K562 (cell line): Measurements from ENCODE around the gene SLC30A9. TPM values are rescaled to one million over a fixed set of nuclear protein-coding genes. Genes with fewer than 3 reads are reported as not detected.

Experiments
- ATAC-seq: fragments of 200-7000 bp; cut with Tn5 transposase; 3 replicates; pipeline ENCODE4 v1.9.1; 2020; ENCODE audit warnings: moderate library complexity
- BruUV-seq: library from RNA; stranded (reverse); fragments of 400-500 nt; replicated peaks from 2 replicates; lab custom pipeline; 2021; lab: Mats Ljungman, UMichigan
- CTCF ChIA-PET: fragments of 300-600 bp; formaldehyde crosslinking; extraction: SDS; loops from one replicate; lab custom pipeline; 2021; ENCODE audit warnings: low intra/inter-chr PET ratio; lab: Yijun Ruan, JAX
- POLR2A ChIA-PET: fragments of 300-600, 350-650 bp; sonication (Branson Sonifier 250); formaldehyde crosslinking; extraction: SDS; loops from one replicate; lab custom pipeline; 2021; ENCODE audit warnings: antibody characterized with exemption, inconsistent platforms; lab: Yijun Ruan, JAX
- DNase-seq, 4 experiments: peaks; one replicate each; pipeline versions ENCODE4 v3.0.0 to v3.0.0-alpha.2; 2011 to 2018; ENCODE audit warnings: low spot score in 3 of 4, mixed read lengths in 3 of 4; ENCODE audit errors: extremely low read depth in 1 of 4
- FAIRE-seq: peaks from 2 replicates; lab custom pipeline; 2011; peaks lifted over from hg19 to GRCh38; lab: Jason Lieb, UNC
- H2AFZ ChIP-seq: 2 replicates; pipeline ENCODE4 v1.6.0; 2011; ENCODE audit warnings: low read depth, low read length, control low read depth, inconsistent platforms
- H3K27ac ChIP-seq: fragments of 200-600 bp; 3 replicates; pipeline ENCODE4 v1.8.0; 2011; ENCODE audit warnings: low read depth, mild to moderate bottlenecking, control low read depth, inconsistent platforms, low read length, moderate library complexity, mixed read lengths; ENCODE audit errors: extremely low read depth
- H3K27me3 ChIP-seq, 2 experiments: fragments of 300-600 bp in 1 of 2; 2 replicates in 1 of 2; 3 replicates in 1 of 2; pipeline versions ENCODE4 v1.6.0 to v1.8.0; 2011; ENCODE audit warnings: inconsistent platforms in 2 of 2, low read length in 2 of 2, mild to moderate bottlenecking in 1 of 2, mixed read lengths in 1 of 2, moderate library complexity in 1 of 2; ENCODE audit not compliant: control insufficient read depth in 2 of 2, insufficient read depth in 2 of 2
- H3K36me3 ChIP-seq: fragments of 300-600 bp; 3 replicates; pipeline ENCODE4 v1.8.0; 2011; ENCODE audit warnings: mild to moderate bottlenecking, low read length, inconsistent platforms; ENCODE audit not compliant: control insufficient read depth, insufficient read depth
- H3K4me1 ChIP-seq, 2 experiments: fragments of 200-600 bp in 1 of 2; replicated peaks in 1 of 2; 2 replicates in 1 of 2; 3 replicates in 1 of 2; pipeline versions ENCODE4 v1.5.1 to v1.8.0; 2011; ENCODE audit warnings: inconsistent platforms in 2 of 2, low read length in 2 of 2, mild to moderate bottlenecking in 1 of 2, mixed read lengths in 1 of 2, moderate library complexity in 1 of 2; ENCODE audit not compliant: control insufficient read depth in 2 of 2, insufficient read depth in 2 of 2
- H3K4me2 ChIP-seq: 2 replicates; pipeline ENCODE4 v1.6.1; 2011; ENCODE audit warnings: low read length, control low read depth, inconsistent platforms, mixed read lengths; ENCODE audit not compliant: insufficient read depth
- H3K4me3 ChIP-seq: fragments of 200-600 bp; sonication (generic), shearing (Covaris generic); 2 replicates; pipeline ENCODE4 v1.5.1; 2016; ENCODE audit warnings: control low read depth, inconsistent platforms
- H3K79me2 ChIP-seq: fragments of 200-600 bp; 3 replicates; pipeline ENCODE4 v1.8.0; 2011; ENCODE audit warnings: low read length, inconsistent platforms; ENCODE audit not compliant: control insufficient read depth, insufficient read depth
- H3K9ac ChIP-seq, 2 experiments: 2 replicates each; pipeline versions ENCODE4 v1.6.0 to v1.6.1; 2011; ENCODE audit warnings: low read depth in 2 of 2, low read length in 2 of 2, control low read depth in 1 of 2, inconsistent platforms in 1 of 2, mild to moderate bottlenecking in 1 of 2, mixed read lengths in 1 of 2; ENCODE audit not compliant: insufficient read depth in 1 of 2
- H3K9me1 ChIP-seq: one replicate; pipeline ENCODE4 v1.6.0; 2011; ENCODE audit warnings: inconsistent platforms, mild to moderate bottlenecking, low read length, moderate library complexity; ENCODE audit not compliant: control insufficient read depth, insufficient read depth
- H3K9me3 ChIP-seq: replicated peaks from 2 replicates; pipeline ENCODE4 v1.5.1; 2011; ENCODE audit warnings: low read depth, low read length, inconsistent platforms; ENCODE audit not compliant: control insufficient read depth, insufficient read depth
- H4K20me1 ChIP-seq: replicated peaks from 2 replicates; pipeline ENCODE4 v1.6.1; 2011; ENCODE audit warnings: low read length, inconsistent platforms, mixed read lengths; ENCODE audit not compliant: control insufficient read depth, insufficient read depth
- C11orf30 ChIP-seq: fragments of 450-650 bp; IDR thresholded peaks from 2 replicates; pipeline ENCODE4 v1.6.1; 2016; ENCODE audit warnings: low read depth, mild to moderate bottlenecking
- DPF2 ChIP-seq: fragments of 450-650 bp; IDR thresholded peaks from 2 replicates; pipeline ENCODE4 v1.6.1; 2016
- LEF1 ChIP-seq: fragments of 450-650 bp; IDR thresholded peaks from 2 replicates; pipeline ENCODE4 v1.6.1; 2016; ENCODE audit warnings: mild to moderate bottlenecking
- NFE2L1 ChIP-seq: fragments of 450-650 bp; IDR thresholded peaks from 2 replicates; pipeline ENCODE4 v1.6.1; 2016; ENCODE audit warnings: missing genetic modification characterization, low read depth, mild to moderate bottlenecking, missing compliant biosample characterization, moderate library complexity, borderline replicate concordance
- NR2C1 ChIP-seq, 2 experiments: fragments of 450-650 bp; IDR thresholded peaks; 2 replicates each; pipeline ENCODE4 v1.6.1; 2017; ENCODE audit warnings: mild to moderate bottlenecking in 2 of 2, antibody characterized with exemption in 1 of 2, inconsistent platforms in 1 of 2, missing compliant biosample characterization in 1 of 2, missing genetic modification characterization in 1 of 2
- RAD21 ChIP-seq, 2 experiments: fragments of 250-450 bp in 1 of 2; fragments of 450-650 bp in 1 of 2; sonication (Bioruptor Pico) in 1 of 2; formaldehyde crosslinking in 1 of 2; IDR thresholded peaks in 1 of 2; conservative IDR thresholded peaks in 1 of 2; 2 replicates each; pipeline versions ENCODE4 v1.4.0 to v1.8.0; 2020 to 2022; ENCODE audit warnings: mild to moderate bottlenecking in 2 of 2, moderate library complexity in 1 of 2
- TFAM ChIP-seq: fragments of 250-450 bp; sonication (Bioruptor Pico); conservative IDR thresholded peaks from 2 replicates; pipeline ENCODE4 v1.5.0; 2021; ENCODE audit warnings: mild to moderate bottlenecking, moderate library complexity
- TRIM24 ChIP-seq, 2 experiments: fragments of 450-650 bp; IDR thresholded peaks; 2 replicates each; pipeline ENCODE4 v1.6.1; 2016
- ZNF24 ChIP-seq: fragments of 450-650 bp; IDR thresholded peaks from 2 replicates; pipeline ENCODE4 v1.6.1; 2016
- WGBS: fragments of 100-300 bp; shearing (Covaris generic); methylation state at CpG from one replicate; pipeline ENCODE4 v1.1.6; 2016; ENCODE audit warnings: low coverage, mixed read lengths; ENCODE audit not compliant: insufficient coverage; ENCODE audit errors: missing lambda C conversion rate; 5-methylcytosine and 5-hydroxymethylcytosine counted together
- in situ Hi-C: fragments of 300-500 bp; cut with MboI; formaldehyde crosslinking; loops from 4 replicates; pipeline ENCODE4 v1.15.0; 2018; ENCODE audit warnings: inconsistent platforms, mixed read lengths
- intact Hi-C: fragments of 100-400 bp; cut with micrococcal nuclease; formaldehyde crosslinking; loops from 2 replicates; pipeline ENCODE4 v1.14.2; 2022
- polyA plus RNA-seq, 8 experiments: library from polyadenylated mRNA; depleted of rRNA in 4 of 8; stranded (reverse) in 5 of 8; unstranded in 3 of 8; fragments of >200 nt; fragmentation: Nextera tagmentation in 2 of 8; fragmentation: Illumina TruSeq in 1 of 8; extraction: Ambion mirVana in 2 of 8; extraction: Trizol in 1 of 8; gene quantifications; 2 replicates each; pipeline versions ENCODE4 v1.2.1 to v1.2.3, GENCODE V29; 2011 to 2014; ENCODE audit warnings: inconsistent platforms in 1 of 8, missing spikeins in 1 of 8
- total RNA-seq, 7 experiments: library from RNA; depleted of rRNA in 6 of 7; stranded (reverse); fragments of >200 nt in 6 of 7; fragmentation: Illumina TruSeq in 2 of 7; extraction: Trizol in 2 of 7; gene quantifications; 2 replicates each; pipeline versions ENCODE4 v1.2.1 to v1.2.3, GENCODE V29; 2011 to 2021; ENCODE audit warnings: low replicate concordance in 1 of 7
- TF ChIP-seq, protein P1 (sequence below): IDR thresholded peaks from 2 replicates; pipeline ENCODE4 v1.6.1; 2012; ENCODE audit warnings: low read depth, low read length, improper control_type of control experiment, borderline replicate concordance
- TF ChIP-seq, protein P2 (sequence below): fragments of 250-450 bp; sonication (Bioruptor Pico); IDR thresholded peaks from 2 replicates; pipeline ENCODE4 v1.9.0; 2021; ENCODE audit warnings: mild to moderate bottlenecking
- TF ChIP-seq, protein P3 (sequence below): IDR thresholded peaks from 2 replicates; pipeline ENCODE4 v1.6.1; 2014; ENCODE audit warnings: antibody characterized with exemption
- TF ChIP-seq, protein P4 (sequence below): fragments of 450-650 bp; formaldehyde crosslinking; IDR thresholded peaks from 2 replicates; pipeline ENCODE4 v1.4.0; 2020; ENCODE audit warnings: mild to moderate bottlenecking, moderate library complexity
- TF ChIP-seq, protein P5 (sequence below): fragments of 450-650 bp; IDR thresholded peaks from 2 replicates; pipeline ENCODE4 v1.6.1; 2016

Gene SLC30A9
- total and polyA plus RNA-seq, 9 of the 15 experiments (the other 6 are each of a cell fraction or from before 2014, with no cell fraction given) = 14.7 to 73.5 (median 51.6) TPM

DNA sequence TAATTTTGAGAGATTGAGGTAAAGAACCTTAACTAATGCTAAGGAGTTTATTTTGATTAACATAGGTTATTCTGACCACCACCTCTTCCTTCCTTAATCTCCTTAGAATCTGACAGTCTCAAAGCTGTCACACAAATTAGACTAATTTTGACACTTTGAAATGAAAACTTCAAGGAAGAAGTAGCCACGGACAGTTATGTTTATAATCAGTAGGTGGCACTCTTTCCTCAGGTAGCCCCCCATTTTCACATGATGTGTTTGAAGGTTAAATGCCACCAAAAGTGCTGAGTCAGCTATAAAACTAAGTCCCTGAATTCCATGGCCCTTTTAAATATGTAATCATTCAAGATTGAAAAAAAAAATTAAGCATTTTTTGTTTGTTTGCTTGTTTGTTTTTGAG is 32.7 kb upstream of the SLC30A9 start:
- no peak overlapping the region for H3K4me3 ChIP-seq
- no peaks in the 10 kb centered on the region for H3K9me3 ChIP-seq
- DNase-seq (peak; percentile 38 to 63 (median 56)), ATAC-seq (peak; percentile 86), FAIRE-seq (peak; percentile 80)
- H3K9me1 ChIP-seq = no peaks in the 10 kb centered on the region
- peaks cover 38% of the 10 kb centered on the region for H3K36me3 ChIP-seq
- ChIA-PET POLR2A (interaction anchor here (0.6 to 0.8 kb wide), 2 partner anchors 13 to 530 kb away, joined by 3 read pairs; no protein-coding TSS in a partner anchor), CTCF (interaction anchor here (0.6 to 1.3 kb wide), 4 partner anchors 265 to 907 kb away, joined by 3 to 5 read pairs (median 4); no protein-coding TSS in a partner anchor)
- H3K27ac ChIP-seq = no peak overlapping the region
- intact Hi-C loops (loop anchor here (1.0 to 10.0 kb wide), 2 partner anchors 263 to 323 kb away; no protein-coding TSS in a partner anchor), in situ Hi-C loops (loop anchor here (25.0 kb wide), 1 partner anchor 555 kb away; no protein-coding TSS in a partner anchor)
- no TSS peak for BruUV-seq
- 9% methylated on average over 1 of the region's 1 CpG for WGBS
- no peak overlapping the region for H3K4me2 ChIP-seq
- no peaks in the 10 kb centered on the region for H3K27me3 ChIP-seq
- no peak overlapping the region for H2AFZ ChIP-seq
- H3K79me2 ChIP-seq = no peaks in the 10 kb centered on the region
- H3K4me1 ChIP-seq = no peaks in the 10 kb centered on the region
- H4K20me1 ChIP-seq = no peaks in the 10 kb centered on the region
- no peak overlapping the region for H3K9ac ChIP-seq
- TF ChIP-seq TRIM24 (IDR thresholded peaks at IDR 0.05) (peak in 1 of 2 experiments; percentile 28; a peak in 1 of 4 replicates), NR2C1 (IDR thresholded peaks at IDR 0.05) (peak; percentile 61; the same call in 1 of the 2 replicates), NR2C1 (tag; IDR thresholded peaks at IDR 0.05) (peak; percentile 50; the same call in 1 of the 2 replicates), RAD21 (CRISPR knock-in tag; conservative IDR thresholded peaks at IDR 0.05 in 1 of 2, IDR thresholded peaks at IDR 0.05 in 1 of 2) (peak; percentile 57 to 69), C11orf30 (peak; percentile 100), TFAM (no peak), LEF1 (no peak), NFE2L1 (peak; percentile 53; the same call in 1 of the 2 replicates), ZNF24 (no peak), DPF2 (peak; percentile 21; the same call in 1 of the 2 replicates)
- TF ChIP-seq, protein P1, sequence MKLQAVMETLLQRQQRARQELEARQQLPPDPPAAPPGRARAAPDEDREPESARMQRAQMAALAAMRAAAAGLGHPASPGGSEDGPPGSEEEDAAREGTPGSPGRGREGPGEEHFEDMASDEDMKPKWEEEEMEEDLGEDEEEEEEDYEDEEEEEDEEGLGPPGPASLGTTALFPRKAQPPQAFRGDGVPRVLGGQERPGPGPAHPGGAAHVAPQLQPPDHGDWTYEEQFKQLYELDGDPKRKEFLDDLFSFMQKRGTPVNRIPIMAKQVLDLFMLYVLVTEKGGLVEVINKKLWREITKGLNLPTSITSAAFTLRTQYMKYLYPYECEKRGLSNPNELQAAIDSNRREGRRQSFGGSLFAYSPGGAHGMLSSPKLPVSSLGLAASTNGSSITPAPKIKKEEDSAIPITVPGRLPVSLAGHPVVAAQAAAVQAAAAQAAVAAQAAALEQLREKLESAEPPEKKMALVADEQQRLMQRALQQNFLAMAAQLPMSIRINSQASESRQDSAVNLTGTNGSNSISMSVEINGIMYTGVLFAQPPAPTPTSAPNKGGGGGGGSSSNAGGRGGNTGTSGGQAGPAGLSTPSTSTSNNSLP = peak; percentile 78; the same call in 1 of the 2 replicates
- TF ChIP-seq, protein P2, sequence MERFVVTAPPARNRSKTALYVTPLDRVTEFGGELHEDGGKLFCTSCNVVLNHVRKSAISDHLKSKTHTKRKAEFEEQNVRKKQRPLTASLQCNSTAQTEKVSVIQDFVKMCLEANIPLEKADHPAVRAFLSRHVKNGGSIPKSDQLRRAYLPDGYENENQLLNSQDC (CRISPR knock-in tag) = no peak
- TF ChIP-seq, protein P3, sequence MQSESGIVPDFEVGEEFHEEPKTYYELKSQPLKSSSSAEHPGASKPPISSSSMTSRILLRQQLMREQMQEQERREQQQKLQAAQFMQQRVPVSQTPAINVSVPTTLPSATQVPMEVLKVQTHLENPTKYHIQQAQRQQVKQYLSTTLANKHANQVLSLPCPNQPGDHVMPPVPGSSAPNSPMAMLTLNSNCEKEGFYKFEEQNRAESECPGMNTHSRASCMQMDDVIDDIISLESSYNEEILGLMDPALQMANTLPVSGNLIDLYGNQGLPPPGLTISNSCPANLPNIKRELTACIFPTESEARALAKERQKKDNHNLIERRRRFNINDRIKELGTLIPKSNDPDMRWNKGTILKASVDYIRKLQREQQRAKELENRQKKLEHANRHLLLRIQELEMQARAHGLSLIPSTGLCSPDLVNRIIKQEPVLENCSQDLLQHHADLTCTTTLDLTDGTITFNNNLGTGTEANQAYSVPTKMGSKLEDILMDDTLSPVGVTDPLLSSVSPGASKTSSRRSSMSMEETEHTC = peak; percentile 53; the same call in 1 of the 2 replicates
- TF ChIP-seq, protein P4, sequence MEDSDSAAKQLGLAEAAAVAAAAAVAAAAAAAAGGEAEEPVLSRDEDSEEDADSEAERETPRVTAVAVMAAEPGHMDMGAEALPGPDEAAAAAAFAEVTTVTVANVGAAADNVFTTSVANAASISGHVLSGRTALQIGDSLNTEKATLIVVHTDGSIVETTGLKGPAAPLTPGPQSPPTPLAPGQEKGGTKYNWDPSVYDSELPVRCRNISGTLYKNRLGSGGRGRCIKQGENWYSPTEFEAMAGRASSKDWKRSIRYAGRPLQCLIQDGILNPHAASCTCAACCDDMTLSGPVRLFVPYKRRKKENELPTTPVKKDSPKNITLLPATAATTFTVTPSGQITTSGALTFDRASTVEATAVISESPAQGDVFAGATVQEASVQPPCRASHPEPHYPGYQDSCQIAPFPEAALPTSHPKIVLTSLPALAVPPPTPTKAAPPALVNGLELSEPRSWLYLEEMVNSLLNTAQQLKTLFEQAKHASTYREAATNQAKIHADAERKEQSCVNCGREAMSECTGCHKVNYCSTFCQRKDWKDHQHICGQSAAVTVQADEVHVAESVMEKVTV (CRISPR knock-in tag) = peak; percentile 46; the same call in 1 of the 2 replicates
- TF ChIP-seq, protein P5, sequence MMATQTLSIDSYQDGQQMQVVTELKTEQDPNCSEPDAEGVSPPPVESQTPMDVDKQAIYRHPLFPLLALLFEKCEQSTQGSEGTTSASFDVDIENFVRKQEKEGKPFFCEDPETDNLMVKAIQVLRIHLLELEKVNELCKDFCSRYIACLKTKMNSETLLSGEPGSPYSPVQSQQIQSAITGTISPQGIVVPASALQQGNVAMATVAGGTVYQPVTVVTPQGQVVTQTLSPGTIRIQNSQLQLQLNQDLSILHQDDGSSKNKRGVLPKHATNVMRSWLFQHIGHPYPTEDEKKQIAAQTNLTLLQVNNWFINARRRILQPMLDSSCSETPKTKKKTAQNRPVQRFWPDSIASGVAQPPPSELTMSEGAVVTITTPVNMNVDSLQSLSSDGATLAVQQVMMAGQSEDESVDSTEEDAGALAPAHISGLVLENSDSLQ = peak; percentile 52
